Panc1 (cell line): ENCODE measurements around the gene DNAJA2. TPM values are rescaled to one million over a fixed set of nuclear protein-coding genes. Genes with fewer than 3 reads are reported as not detected.

Experiments
- ATAC-seq: fragments of 200-7000 bp; cut with Tn5 transposase; 2 replicates; pipeline ENCODE4 v1.9.1; 2020; ENCODE audit warnings: mild to moderate bottlenecking, moderate library complexity
- BruUV-seq: library from RNA; stranded (reverse); fragments of 400-500 nt; replicated peaks from 2 replicates; lab custom pipeline; 2021; lab: Mats Ljungman, UMichigan
- CTCF ChIA-PET: fragments of 300-600 bp; sonication (Branson Sonifier 250); formaldehyde crosslinking; loops from one replicate; lab custom pipeline; 2022; ENCODE audit warnings: antibody characterized with exemption; lab: Charles Lee
- POLR2A ChIA-PET: fragments of 300-600 bp; sonication (Branson Sonifier 250); formaldehyde crosslinking; loops from one replicate; lab custom pipeline; 2022; ENCODE audit warnings: antibody characterized with exemption; lab: Charles Lee
- DNase-seq: peaks from one replicate; pipeline ENCODE4 v3.0.0-alpha.2; 2010; ENCODE audit warnings: low read depth, low spot score
- H3K27ac ChIP-seq: 2 replicates; pipeline ENCODE4 v1.5.1; 2011; ENCODE audit warnings: mild to moderate bottlenecking, low read length, inconsistent platforms
- H3K27me3 ChIP-seq: fragments of 200-500 bp; sonication (Bioruptor generic); 2 replicates; pipeline ENCODE4 v1.6.0; 2014; ENCODE audit warnings: low read length, inconsistent platforms; ENCODE audit not compliant: control insufficient read depth, insufficient read depth
- H3K36me3 ChIP-seq: fragments of 200-500 bp; sonication (Bioruptor generic); 2 replicates; pipeline ENCODE4 v1.5.1; 2014; ENCODE audit warnings: inconsistent platforms, mild to moderate bottlenecking, low read length, moderate library complexity; ENCODE audit not compliant: control insufficient read depth, insufficient read depth
- H3K4me1 ChIP-seq: 2 replicates; pipeline ENCODE4 v1.5.1; 2011; ENCODE audit warnings: inconsistent platforms, mild to moderate bottlenecking, low read length, moderate library complexity; ENCODE audit not compliant: control insufficient read depth, insufficient read depth
- H3K4me3 ChIP-seq, 2 experiments: 2 replicates each; pipeline ENCODE4 v1.5.1; 2011 to 2012; ENCODE audit warnings: low read depth in 2 of 2, low read length in 2 of 2, mild to moderate bottlenecking in 2 of 2, inconsistent platforms in 1 of 2, moderate library complexity in 1 of 2
- H3K9me3 ChIP-seq: fragments of 200-500 bp; sonication (Bioruptor generic); 2 replicates; pipeline ENCODE4 v1.5.1; 2014; ENCODE audit warnings: low read depth, mild to moderate bottlenecking, inconsistent platforms, low read length, moderate library complexity; ENCODE audit not compliant: control insufficient read depth, insufficient read depth
- CTCF ChIP-seq: fragments of 450-650 bp; IDR thresholded peaks from 2 replicates; pipeline ENCODE4 v1.5.1; 2017; ENCODE audit warnings: mild to moderate bottlenecking
- POLR2AphosphoS5 ChIP-seq: IDR thresholded peaks from 2 replicates; pipeline ENCODE4 v1.6.1; 2012; ENCODE audit warnings: mild to moderate bottlenecking, low read depth, low read length, moderate library complexity
- REST ChIP-seq, 2 experiments: IDR thresholded peaks; 2 replicates each; pipeline ENCODE4 v1.6.1; 2011 to 2012; ENCODE audit warnings: low read depth in 2 of 2, control low read depth in 1 of 2, low read length in 1 of 2, mild to moderate bottlenecking in 1 of 2, moderate library complexity in 1 of 2; ENCODE audit not compliant: insufficient read depth in 1 of 2
- SIN3A ChIP-seq: IDR thresholded peaks from 2 replicates; pipeline ENCODE4 v1.6.1; 2012; ENCODE audit warnings: low read depth, mild to moderate bottlenecking, low read length, moderate library complexity, borderline replicate concordance; ENCODE audit not compliant: insufficient read depth
- TCF7L2 ChIP-seq: IDR thresholded peaks from 2 replicates; pipeline ENCODE4 v1.6.1; 2011; ENCODE audit warnings: mild to moderate bottlenecking, low read depth, low read length, inconsistent platforms
- in situ Hi-C: cut with HindIII; loops from 2 replicates; pipeline ENCODE4 v1.10.0; 2016; ENCODE audit warnings: low sequenced_read_pairs, low pct_unique_long_range_greater_than_20kb
- intact Hi-C: fragments of 100-400 bp; cut with micrococcal nuclease; formaldehyde crosslinking; loops from one replicate; pipeline ENCODE4 v1.10.0; 2022; ENCODE audit not compliant: unreplicated experiment
- total RNA-seq: library from RNA; stranded (reverse); gene quantifications from one replicate; pipeline ENCODE4 v1.2.1, GENCODE V29; 2021; ENCODE audit not compliant: unreplicated experiment

Gene DNAJA2
- total RNA-seq, 1 experiment from 2014 or later, result 49.4 TPM

GRCh38 chr16:47018223-47018891 is 44.9 kb upstream of the DNAJA2 start:
- TF ChIP-seq TCF7L2, result no peak
- no peak for TF ChIP-seq SIN3A
- no peak for TF ChIP-seq POLR2AphosphoS5
- peak; percentile 62 for TF ChIP-seq CTCF
- TF ChIP-seq REST (IDR thresholded peaks at IDR 0.05; ENCODE audit: insufficient read depth in 1 of 2, low read depth in 2 of 2, low read length in 1 of 2), result no peak
- Histone ChIP-seq H3K4me3 (no peak overlapping the region), H3K9me3 (no peaks in the 10 kb centered on the region), H3K27ac (no peak overlapping the region), H3K4me1 (no peaks in the 10 kb centered on the region), H3K36me3 (no peaks in the 10 kb centered on the region), H3K27me3 (no peaks in the 10 kb centered on the region)
- in situ Hi-C loops (no loop called here), intact Hi-C loops (loop anchor here (2.0 kb wide), 1 partner anchor 72 kb away; no protein-coding TSS in a partner anchor)
- ATAC-seq (peak; percentile 99), DNase-seq (peak; percentile 43)
- ChIA-PET POLR2A (interaction anchor here (0.7 kb wide), 2 partner anchors 61 to 1436 kb away, joined by 3 read pairs; no protein-coding TSS in a partner anchor), CTCF (no interaction called here)
- BruUV-seq, result no TSS peak

- in situ Hi-C loops, result no loop called here
- BruUV-seq, result no TSS peak
These were observed 44.2 kb upstream of the DNAJA2 start for GRCh38 chr16:47017636-47018035.

More at GRCh38 chr16:47017636-47018035, 44.2 kb upstream of the DNAJA2 start:
- Histone ChIP-seq H3K4me1 (no peaks in the 10 kb centered on the region), H3K27me3 (no peaks in the 10 kb centered on the region), H3K36me3 (no peaks in the 10 kb centered on the region), H3K4me3 (no peak overlapping the region), H3K27ac (no peak overlapping the region), H3K9me3 (no peaks in the 10 kb centered on the region)
- ChIA-PET CTCF (interaction anchor here (0.6 kb wide), 1 partner anchor 1211 kb away, joined by 14 read pairs; no protein-coding TSS in a partner anchor), POLR2A (no interaction called here)
- DNase-seq (no peak), ATAC-seq (no peak)
- intact Hi-C loops, result loop anchor here (2.0 kb wide), 1 partner anchor 71 kb away; no protein-coding TSS in a partner anchor
- TF ChIP-seq REST (IDR thresholded peaks at IDR 0.05; ENCODE audit: insufficient read depth in 1 of 2, low read depth in 2 of 2, low read length in 1 of 2) (no peak), SIN3A (no peak), POLR2AphosphoS5 (no peak), CTCF (no peak), TCF7L2 (no peak)
